HG03108 (cell line): ENCODE data around the gene RETREG3.
"Not testable (repeated sequence)": the region's sequence is repeated elsewhere in the genome, so short reads cannot be mapped to it uniquely, and the experiment has no call there.

Experiments used
- ATAC-seq: cut with Tn5 transposase; IDR thresholded peaks from one replicate; pipeline ENCODE4 v1.9.1; 2021; ENCODE audit warnings: moderate library complexity; ENCODE audit not compliant: unreplicated experiment

Gene RETREG3

GRCh38 chr17:42609182-42609813 is at the start of gene RETREG3, which contains the start of gene TUBG1:
Gene RETREG3 (minus strand): TSS chr17:42609374. CDS start chr17:42609324, 50 bp downstream.
Gene TUBG1 (plus strand): TSS chr17:42609683. CDS start chr17:42609738, 55 bp downstream.
- peak; percentile 85 for ATAC-seq

GRCh38 chr17:42657824-42658588 is 48.8 kb upstream of the RETREG3 start:
- ATAC-seq = no peak

GRCh38 chr17:42655528-42655927 is 46.4 kb upstream of the RETREG3 start:
- no peak for ATAC-seq

GRCh38 chr17:42653179-42654124 is 44.3 kb upstream of the RETREG3 start:
- no peak for ATAC-seq

GRCh38 chr17:42651392-42651791 is 42.2 kb upstream of the RETREG3 start:
- ATAC-seq = no peak

GRCh38 chr17:42647778-42648177 is 38.6 kb upstream of the RETREG3 start:
- ATAC-seq = no peak

- no peak for ATAC-seq
These were observed 33.2 kb upstream of the RETREG3 start for GRCh38 chr17:42642336-42642735.

- no peak for ATAC-seq
These were observed 30.9 kb upstream of the RETREG3 start for GRCh38 chr17:42640121-42640520.

- ATAC-seq = no peak
These were observed 30.4 kb upstream of the RETREG3 start for GRCh38 chr17:42639525-42640113.

GRCh38 chr17:42632949-42633444 is 23.8 kb upstream of the RETREG3 start:
- no peak for ATAC-seq

GRCh38 chr17:42629411-42630009 is 20.3 kb upstream of the RETREG3 start:
- no peak for ATAC-seq

- ATAC-seq = not testable (repeated sequence)
These were observed 18.0 kb upstream of the RETREG3 start for GRCh38 chr17:42627032-42627764.

GRCh38 chr17:42623732-42624596 is 14.8 kb upstream of the RETREG3 start:
- no peak for ATAC-seq

- no peak for ATAC-seq
These were observed 14.1 kb upstream of the RETREG3 start for GRCh38 chr17:42623271-42623670.

GRCh38 chr17:42621987-42622386 is 12.8 kb upstream of the RETREG3 start:
- ATAC-seq = not testable (repeated sequence)

- ATAC-seq = peak; percentile 78
These were observed 9.4 kb upstream of the RETREG3 start for GRCh38 chr17:42618442-42619150.

- no peak for ATAC-seq
These were observed 8.8 kb upstream of the RETREG3 start for GRCh38 chr17:42617956-42618431.
